Neural progenitor cell (in vitro differentiated cells): ENCODE results near the gene NPAP1. TPM values are rescaled to one million over a fixed set of nuclear protein-coding genes. Genes with fewer than 3 reads are reported as not detected.

ENCODE experiments used
- DNase-seq: peaks from one replicate; pipeline ENCODE4 v3.0.0-alpha.2; 2016; ENCODE audit warnings: low spot score
- H2AFZ ChIP-seq: fragments of 200-600 bp; sonication (generic); replicated peaks from 2 replicates; pipeline ENCODE4 v1.6.1; 2016; ENCODE audit warnings: antibody characterized with exemption
- H3F3A ChIP-seq: fragments of 200-600 bp; sonication (generic); 2 replicates; pipeline ENCODE4 v1.6.1; 2016; ENCODE audit warnings: antibody characterized with exemption, low read depth
- H3K27ac ChIP-seq: fragments of 200-600 bp; sonication (generic); 2 replicates; pipeline ENCODE4 v1.5.1; 2016; ENCODE audit warnings: mild to moderate bottlenecking
- H3K27me3 ChIP-seq: fragments of 200-600 bp; sonication (generic); 2 replicates; pipeline ENCODE4 v1.6.1; 2016; ENCODE audit warnings: mild to moderate bottlenecking, moderate library complexity
- H3K36me3 ChIP-seq: fragments of 200-600 bp; sonication (generic); 2 replicates; pipeline ENCODE4 v1.5.1; 2016
- H3K4me1 ChIP-seq: fragments of 200-600 bp; sonication (generic); 2 replicates; pipeline ENCODE4 v1.6.1; 2016; ENCODE audit warnings: mixed run types
- H3K4me2 ChIP-seq: fragments of 200-600 bp; sonication (generic); 2 replicates; pipeline ENCODE4 v1.6.1; 2016
- H3K4me3 ChIP-seq: fragments of 200-600 bp; sonication (generic); 2 replicates; pipeline ENCODE4 v1.5.1; 2016
- H3K79me2 ChIP-seq: fragments of 200-600 bp; sonication (generic); 2 replicates; pipeline ENCODE4 v1.6.1; 2016; ENCODE audit warnings: low read depth
- H3K9ac ChIP-seq: fragments of 200-600 bp; sonication (generic); 2 replicates; pipeline ENCODE4 v1.6.1; 2016
- H3K9me3 ChIP-seq: fragments of 200-600 bp; sonication (generic); 2 replicates; pipeline ENCODE4 v1.5.1; 2016; ENCODE audit warnings: low read depth
- H4K20me1 ChIP-seq: fragments of 200-600 bp; sonication (generic); 2 replicates; pipeline ENCODE4 v1.6.1; 2016; ENCODE audit warnings: low read depth
- H3K27ac Mint-ChIP-seq: 3 replicates; pipeline ENCODE4 v1.8.0; 2021; ENCODE audit warnings: mixed read lengths
- H3K27me3 Mint-ChIP-seq: 2 replicates; pipeline ENCODE4 v1.8.0; 2022; ENCODE audit warnings: low read depth, mild to moderate bottlenecking, inconsistent platforms, moderate library complexity, mixed read lengths; ENCODE audit not compliant: insufficient read depth
- H3K36me3 Mint-ChIP-seq: 3 replicates; pipeline ENCODE4 v1.8.0; 2021; ENCODE audit warnings: mixed read lengths
- H3K4me1 Mint-ChIP-seq: 3 replicates; pipeline ENCODE4 v1.8.0; 2021; ENCODE audit warnings: mixed read lengths
- H3K4me3 Mint-ChIP-seq: 3 replicates; pipeline ENCODE4 v1.8.0; 2021; ENCODE audit warnings: mild to moderate bottlenecking, moderate library complexity, mixed read lengths
- H3K9me3 Mint-ChIP-seq: 3 replicates; pipeline ENCODE4 v1.8.0; 2020; ENCODE audit warnings: mixed read lengths
- EZH2 ChIP-seq: fragments of 200-600 bp; sonication (generic); IDR thresholded peaks from 2 replicates; pipeline ENCODE4 v1.6.1; 2017; ENCODE audit warnings: antibody characterized with exemption, mild to moderate bottlenecking, moderate library complexity
- EZH2phosphoT487 ChIP-seq: fragments of 200-600 bp; sonication (generic); IDR thresholded peaks from 2 replicates; pipeline ENCODE4 v1.6.1; 2017; ENCODE audit warnings: antibody characterized with exemption
- total RNA-seq: library from RNA; depleted of rRNA; stranded (reverse); fragments of >200 nt; gene quantifications from 2 replicates; pipeline ENCODE4 v1.2.3, GENCODE V29; 2015; ENCODE audit warnings: low replicate concordance
- TF ChIP-seq, protein P1 (sequence below): fragments of 200-600 bp; sonication (generic); IDR thresholded peaks from 2 replicates; pipeline ENCODE4 v1.5.1; 2017; ENCODE audit warnings: antibody characterized with exemption, mild to moderate bottlenecking

Gene NPAP1
- total RNA-seq, 1 donor from 2014 or later, result not detected

DNA sequence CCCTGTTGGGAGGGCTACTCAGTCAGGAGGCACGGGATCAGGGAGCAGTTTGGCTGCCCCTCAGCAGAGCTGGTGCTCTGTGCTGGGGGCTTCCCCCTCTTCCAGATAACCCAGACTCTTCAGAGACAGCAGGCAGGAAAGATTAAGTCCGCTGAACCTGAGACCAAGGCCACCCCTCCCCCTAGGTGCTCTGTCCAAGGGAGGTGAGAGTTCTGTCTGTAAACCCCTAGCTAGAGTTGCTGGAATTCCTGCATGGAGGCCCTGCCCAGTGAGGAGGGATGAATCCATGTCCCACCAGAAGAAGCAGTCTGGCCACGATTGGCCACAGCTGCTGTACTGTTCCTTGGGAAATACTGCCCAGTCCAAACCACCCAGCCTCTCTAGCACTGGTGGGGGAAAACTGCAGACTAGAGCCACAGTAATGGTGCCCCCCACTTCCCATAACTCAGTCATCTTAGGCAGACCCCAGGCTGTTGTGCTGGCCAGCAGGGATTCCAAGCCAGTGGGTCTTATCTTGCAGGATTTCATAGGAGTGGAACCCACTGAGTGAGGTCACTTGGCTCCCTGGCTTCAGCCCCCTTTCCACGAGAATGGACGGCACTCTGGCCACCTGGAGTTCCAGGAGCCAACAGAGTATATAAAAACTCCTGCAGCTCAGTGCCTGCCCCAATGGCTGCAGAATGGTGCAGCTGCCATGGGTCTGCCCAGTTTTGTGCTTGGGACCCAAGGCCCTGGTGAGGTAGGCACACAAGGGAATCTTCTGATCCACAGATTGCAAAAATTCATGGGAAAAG, 42.9 kb downstream of the NPAP1 start:
- Mint-ChIP-seq H3K36me3 (no peaks in the 10 kb centered on the region), H3K4me1 (no peaks in the 10 kb centered on the region), H3K4me3 (no peak overlapping the region), H3K27me3 (no peaks in the 10 kb centered on the region), H3K9me3 (peaks cover 23% of the 10 kb centered on the region), H3K27ac (no peak overlapping the region)
- Histone ChIP-seq H3K9ac (no peak overlapping the region), H3K4me1 (no peaks in the 10 kb centered on the region), H2AFZ (no peak overlapping the region), H3K4me2 (no peak overlapping the region), H3K9me3 (peaks cover 28% of the 10 kb centered on the region), H3K27ac (no peak overlapping the region), H4K20me1 (no peaks in the 10 kb centered on the region), H3K27me3 (no peaks in the 10 kb centered on the region), H3K4me3 (no peak overlapping the region), H3K36me3 (no peaks in the 10 kb centered on the region), H3F3A (no peaks in the 10 kb centered on the region), H3K79me2 (no peaks in the 10 kb centered on the region)
- no peak for DNase-seq
- TF ChIP-seq, protein P1, sequence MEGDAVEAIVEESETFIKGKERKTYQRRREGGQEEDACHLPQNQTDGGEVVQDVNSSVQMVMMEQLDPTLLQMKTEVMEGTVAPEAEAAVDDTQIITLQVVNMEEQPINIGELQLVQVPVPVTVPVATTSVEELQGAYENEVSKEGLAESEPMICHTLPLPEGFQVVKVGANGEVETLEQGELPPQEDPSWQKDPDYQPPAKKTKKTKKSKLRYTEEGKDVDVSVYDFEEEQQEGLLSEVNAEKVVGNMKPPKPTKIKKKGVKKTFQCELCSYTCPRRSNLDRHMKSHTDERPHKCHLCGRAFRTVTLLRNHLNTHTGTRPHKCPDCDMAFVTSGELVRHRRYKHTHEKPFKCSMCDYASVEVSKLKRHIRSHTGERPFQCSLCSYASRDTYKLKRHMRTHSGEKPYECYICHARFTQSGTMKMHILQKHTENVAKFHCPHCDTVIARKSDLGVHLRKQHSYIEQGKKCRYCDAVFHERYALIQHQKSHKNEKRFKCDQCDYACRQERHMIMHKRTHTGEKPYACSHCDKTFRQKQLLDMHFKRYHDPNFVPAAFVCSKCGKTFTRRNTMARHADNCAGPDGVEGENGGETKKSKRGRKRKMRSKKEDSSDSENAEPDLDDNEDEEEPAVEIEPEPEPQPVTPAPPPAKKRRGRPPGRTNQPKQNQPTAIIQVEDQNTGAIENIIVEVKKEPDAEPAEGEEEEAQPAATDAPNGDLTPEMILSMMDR, result no peak
- TF ChIP-seq EZH2 (no peak), EZH2phosphoT487 (no peak)

DNA sequence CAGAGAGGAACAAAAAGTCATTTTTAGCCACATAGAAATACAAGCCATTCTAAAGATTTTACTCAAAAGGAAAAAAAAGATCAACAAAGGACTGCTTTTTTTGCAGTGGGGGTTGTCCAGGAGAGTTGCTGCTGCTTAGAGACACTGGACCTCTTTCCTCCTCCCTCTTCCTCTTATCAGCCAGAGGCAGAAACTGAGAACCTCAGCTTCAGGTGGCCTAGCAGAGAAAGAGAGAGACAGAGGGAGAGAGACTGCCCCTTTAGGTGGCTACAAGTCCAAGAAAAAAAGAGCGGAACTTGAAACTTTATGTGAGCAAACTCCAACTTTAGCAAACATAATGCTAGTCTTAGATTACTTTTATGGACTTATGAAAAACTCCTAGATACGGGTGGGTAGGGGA, 54.2 kb downstream of the NPAP1 start:
- H3K4me1 ChIP-seq, result no peaks in the 10 kb centered on the region
- peaks cover 4% of the 10 kb centered on the region for H3K9me3 ChIP-seq
- no peak overlapping the region for H2AFZ ChIP-seq
- no peak overlapping the region for H3K4me2 ChIP-seq
- peaks cover 13% of the 10 kb centered on the region for H3K9me3 Mint-ChIP-seq
- no peak overlapping the region for H3K27ac Mint-ChIP-seq
- no peak for TF ChIP-seq EZH2
- TF ChIP-seq EZH2phosphoT487, result no peak
- TF ChIP-seq, protein P1, result no peak
- DNase-seq, result no peak
- H3K27ac ChIP-seq, result no peak overlapping the region
- no peaks in the 10 kb centered on the region for H3K79me2 ChIP-seq
- H4K20me1 ChIP-seq, result no peaks in the 10 kb centered on the region
- H3K27me3 ChIP-seq, result no peaks in the 10 kb centered on the region
- H3F3A ChIP-seq, result no peaks in the 10 kb centered on the region
- H3K4me1 Mint-ChIP-seq, result no peaks in the 10 kb centered on the region
- no peaks in the 10 kb centered on the region for H3K36me3 Mint-ChIP-seq
- no peak overlapping the region for H3K4me3 ChIP-seq
- H3K4me3 Mint-ChIP-seq, result no peak overlapping the region
- no peaks in the 10 kb centered on the region for H3K36me3 ChIP-seq
- H3K27me3 Mint-ChIP-seq, result no peaks in the 10 kb centered on the region
- no peak overlapping the region for H3K9ac ChIP-seq
